K562 (cell line): ENCODE measurements around the gene S100A3. TPM values are rescaled to one million over a fixed set of nuclear protein-coding genes. Genes with fewer than 3 reads are reported as not detected.
A peak's percentile ranks its signal among the peaks of the same experiment; 100 is the strongest.

ENCODE experiments used
- ARID2 ChIP-seq: fragments of 450-650 bp; IDR thresholded peaks from 2 replicates; pipeline ENCODE4 v1.6.1; 2017; ENCODE audit warnings: antibody characterized with exemption, mild to moderate bottlenecking
- CC2D1A ChIP-seq: fragments of 450-650 bp; IDR thresholded peaks from 2 replicates; pipeline ENCODE4 v1.6.1; 2017; ENCODE audit warnings: mild to moderate bottlenecking
- CCNT2 ChIP-seq: IDR thresholded peaks from 2 replicates; pipeline ENCODE4 v1.6.1; 2011; ENCODE audit warnings: borderline replicate concordance, low read depth, mild to moderate bottlenecking, moderate library complexity, mixed read lengths, low read length; ENCODE audit not compliant: insufficient read length; ENCODE audit errors: extremely low read depth
- DDX20 ChIP-seq: fragments of 450-650 bp; IDR thresholded peaks from 2 replicates; pipeline ENCODE4 v1.6.1; 2016; ENCODE audit warnings: missing genetic modification characterization, low read depth, mild to moderate bottlenecking, missing compliant biosample characterization, moderate library complexity
- DNMT1 ChIP-seq: fragments of 450-650 bp; IDR thresholded peaks from 2 replicates; pipeline ENCODE4 v1.6.1; 2016; ENCODE audit warnings: antibody characterized with exemption, mild to moderate bottlenecking
- E2F5 ChIP-seq: sonication (generic); formaldehyde crosslinking; IDR thresholded peaks from 2 replicates; pipeline ENCODE4 v1.8.0; 2022; ENCODE audit warnings: mild to moderate bottlenecking, missing genetic modification reagents
- FOXK2 ChIP-seq, 2 experiments: fragments of 450-650 bp; IDR thresholded peaks in 1 of 2; conservative IDR thresholded peaks in 1 of 2; 2 replicates each; pipeline ENCODE4 v1.6.1; 2016; ENCODE audit warnings: low read depth in 2 of 2, mild to moderate bottlenecking in 1 of 2
- HCFC1 ChIP-seq: IDR thresholded peaks from 2 replicates; pipeline ENCODE4 v1.6.1; 2012; ENCODE audit warnings: low read depth, low read length, improper control_type of control experiment
- HDGF ChIP-seq: fragments of 450-650 bp; IDR thresholded peaks from 2 replicates; pipeline ENCODE4 v1.6.1; 2016
- HMBOX1 ChIP-seq: sonication (generic); IDR thresholded peaks from 2 replicates; pipeline ENCODE4 v1.6.1; 2016
- HNRNPL ChIP-seq: fragments of 200-400 bp; formaldehyde crosslinking; IDR thresholded peaks from 2 replicates; pipeline ENCODE4 v1.6.1; 2017; ENCODE audit warnings: low read depth, mild to moderate bottlenecking, low read length
- KDM4B ChIP-seq, 2 experiments: fragments of 450-650 bp in 1 of 2; sonication (generic) in 1 of 2; IDR thresholded peaks; 2 replicates each; pipeline ENCODE4 v1.6.1; 2016 to 2017; ENCODE audit warnings: borderline replicate concordance in 2 of 2, antibody characterized with exemption in 1 of 2, low read depth in 1 of 2, mild to moderate bottlenecking in 1 of 2
- NCOA4 ChIP-seq: fragments of 450-650 bp; IDR thresholded peaks from 2 replicates; pipeline ENCODE4 v1.6.1; 2018; ENCODE audit warnings: mild to moderate bottlenecking; ENCODE audit not compliant: partially characterized antibody
- NFRKB ChIP-seq: fragments of 450-650 bp; IDR thresholded peaks from 2 replicates; pipeline ENCODE4 v1.6.1; 2016; ENCODE audit warnings: low read depth
- NRF1 ChIP-seq, 2 experiments: fragments of 450-650 bp; IDR thresholded peaks in 1 of 2; conservative IDR thresholded peaks in 1 of 2; 2 replicates each; pipeline ENCODE4 v1.6.1; 2014; ENCODE audit warnings: mild to moderate bottlenecking in 2 of 2
- PHF8 ChIP-seq: fragments of 200-600 bp; sonication (generic); IDR thresholded peaks from 2 replicates; pipeline ENCODE4 v1.6.1; 2012; ENCODE audit warnings: mixed run types, mild to moderate bottlenecking, inconsistent platforms, low read length, moderate library complexity, borderline replicate concordance
- RBM34 ChIP-seq: fragments of 200-400 bp; formaldehyde crosslinking; IDR thresholded peaks from 2 replicates; pipeline ENCODE4 v1.6.1; 2018; ENCODE audit warnings: low read length, borderline replicate concordance; ENCODE audit not compliant: insufficient read depth
- TAF9B ChIP-seq: fragments of 450-650 bp; IDR thresholded peaks from 2 replicates; pipeline ENCODE4 v1.6.1; 2018; ENCODE audit warnings: mild to moderate bottlenecking; ENCODE audit not compliant: partially characterized antibody
- XRCC5 ChIP-seq: fragments of 200-400 bp; formaldehyde crosslinking; IDR thresholded peaks from 2 replicates; pipeline ENCODE4 v1.6.1; 2017; ENCODE audit warnings: low read depth, mild to moderate bottlenecking, low read length
- ZC3H4 ChIP-seq: sonication (generic); formaldehyde crosslinking; IDR thresholded peaks from 2 replicates; pipeline ENCODE4 v1.9.0; 2021; ENCODE audit warnings: missing genetic modification reagents, borderline replicate concordance
- ZFP36 ChIP-seq: fragments of 150-350 bp; IDR thresholded peaks from 2 replicates; pipeline ENCODE4 v1.6.1; 2018; ENCODE audit warnings: low read length, low read depth; ENCODE audit not compliant: partially characterized antibody
- ZNF134 ChIP-seq: fragments of 250-450 bp; sonication (Bioruptor Pico); conservative IDR thresholded peaks from 2 replicates; pipeline ENCODE4 v1.4.0; 2020
- ZNF143 ChIP-seq: sonication (generic); formaldehyde crosslinking; IDR thresholded peaks from 2 replicates; pipeline ENCODE4 v1.9.0; 2022; ENCODE audit warnings: mild to moderate bottlenecking, missing genetic modification reagents
- ZNF445 ChIP-seq: fragments of 250-450 bp; sonication (Bioruptor Pico); IDR thresholded peaks from 2 replicates; pipeline ENCODE4 v1.4.0; 2020; ENCODE audit warnings: low read depth, mild to moderate bottlenecking, moderate library complexity
- ZNF655 ChIP-seq: fragments of 250-450 bp; sonication (Bioruptor Pico); IDR thresholded peaks from 2 replicates; pipeline ENCODE4 v1.5.0; 2021
- ZNF764 ChIP-seq: fragments of 250-450 bp; sonication (Bioruptor Pico); IDR thresholded peaks from 2 replicates; pipeline ENCODE4 v1.4.0; 2020; ENCODE audit warnings: low read depth, mild to moderate bottlenecking, moderate library complexity
- ZNF79 ChIP-seq: fragments of 250-450 bp; sonication (Bioruptor Pico); IDR thresholded peaks from 2 replicates; pipeline ENCODE4 v1.4.0; 2020; ENCODE audit warnings: low read depth, mild to moderate bottlenecking, moderate library complexity
- ZZZ3 ChIP-seq: fragments of 450-650 bp; IDR thresholded peaks from 2 replicates; pipeline ENCODE4 v1.6.1; 2016; ENCODE audit warnings: antibody characterized with exemption, mild to moderate bottlenecking, moderate library complexity
- polyA plus RNA-seq, 8 experiments: library from polyadenylated mRNA; depleted of rRNA in 4 of 8; stranded (reverse) in 5 of 8; unstranded in 3 of 8; fragments of >200 nt; fragmentation: Nextera tagmentation in 2 of 8; fragmentation: Illumina TruSeq in 1 of 8; extraction: Ambion mirVana in 2 of 8; extraction: Trizol in 1 of 8; gene quantifications; 2 replicates each; pipeline versions ENCODE4 v1.2.1 to v1.2.3, GENCODE V29; 2011 to 2014; ENCODE audit warnings: inconsistent platforms in 1 of 8, missing spikeins in 1 of 8
- total RNA-seq, 7 experiments: library from RNA; depleted of rRNA in 6 of 7; stranded (reverse); fragments of >200 nt in 6 of 7; fragmentation: Illumina TruSeq in 2 of 7; extraction: Trizol in 2 of 7; gene quantifications; 2 replicates each; pipeline versions ENCODE4 v1.2.1 to v1.2.3, GENCODE V29; 2011 to 2021; ENCODE audit warnings: low replicate concordance in 1 of 7

The S100A3 gene
- total and polyA plus RNA-seq, 9 of the 15 experiments (the other 6 are each of a cell fraction or from before 2014, with no cell fraction given) = 0.08 to 1.7 (median 0.18) TPM; not detected in 4

GRCh38 chr1:153568367-153569099 lies 19.5 kb upstream of the S100A3 start (continued):
- no peak for TF ChIP-seq E2F5
- no peak for TF ChIP-seq ZNF143 (CRISPR knock-in tag)
- TF ChIP-seq ZNF445 (CRISPR knock-in tag) = no peak
- TF ChIP-seq PHF8 = no peak; the same call in 1 of the 2 replicates
- no peak for TF ChIP-seq DDX20 (tag)
- no peak for TF ChIP-seq ZZZ3
- TF ChIP-seq ZNF655 (CRISPR knock-in tag) = no peak
- peak; percentile 33; the same call in 1 of the 2 replicates for TF ChIP-seq HCFC1
- peak; percentile 25 to 60; a peak in 1 of 4 replicates for TF ChIP-seq FOXK2 (conservative IDR thresholded peaks at IDR 0.05 in 1 of 2, IDR thresholded peaks at IDR 0.05 in 1 of 2; ENCODE audit: low read depth in 2 of 2)
- 0 out of 2 replicates have a peak, but pooled peaks have one; percentile 77 for TF ChIP-seq XRCC5
- no peak for TF ChIP-seq ZNF134 (CRISPR knock-in tag)
- TF ChIP-seq ZC3H4 = no peak
- TF ChIP-seq NCOA4 = no peak
- no peak for TF ChIP-seq DNMT1
- no peak for TF ChIP-seq TAF9B
- peak; percentile 3 for TF ChIP-seq ZFP36
- no peak for TF ChIP-seq HNRNPL
- TF ChIP-seq HMBOX1 = no peak
- peak; percentile 98 for TF ChIP-seq ARID2
- TF ChIP-seq NRF1 (conservative IDR thresholded peaks at IDR 0.05 in 1 of 2, IDR thresholded peaks at IDR 0.05 in 1 of 2) = peak in 1 of 2 experiments; percentile 34; a peak in 1 of 4 replicates
- TF ChIP-seq CCNT2 = no peak
- peak; percentile 89 for TF ChIP-seq CC2D1A
- no peak for TF ChIP-seq RBM34
- TF ChIP-seq HDGF = no peak
- TF ChIP-seq ZNF764 (CRISPR knock-in tag) = no peak
- TF ChIP-seq ZNF79 = no peak
- TF ChIP-seq NFRKB = no peak
- no peak for TF ChIP-seq KDM4B (IDR thresholded peaks at IDR 0.05; ENCODE audit: borderline replicate concordance in 2 of 2, low read depth in 1 of 2)
